Aorta (tissue), 5 donors: Measurements from ENCODE around the gene AAR2. TPM values are rescaled to one million over a fixed set of nuclear protein-coding genes. Genes with fewer than 3 reads are reported as not detected.
A peak's percentile ranks its signal among the peaks of the same experiment; 100 is the strongest.

Experiments used
- ATAC-seq: fragments of 200-7000 bp; cut with Tn5 transposase; one replicate; pipeline ENCODE4 v1.9.1; 2022; ENCODE audit warnings: moderate library complexity; ENCODE audit not compliant: low FRiP score
- DNase-seq, 2 donors: peaks; one replicate each; pipeline ENCODE4 v3.0.0-alpha.2; 2020
- H3K27ac ChIP-seq, 2 donors: one replicate each; pipeline ENCODE4 v1.5.1; 2013; ENCODE audit warnings: low read length in 2 of 2, mild to moderate bottlenecking in 2 of 2, moderate library complexity in 2 of 2, control low read depth in 1 of 2, inconsistent platforms in 1 of 2, low read depth in 1 of 2
- H3K27me3 ChIP-seq, 2 donors: one replicate each; pipeline ENCODE4 v1.6.1; 2013; ENCODE audit warnings: control low read depth in 1 of 2, low read length in 1 of 2, mild to moderate bottlenecking in 1 of 2, moderate library complexity in 1 of 2; ENCODE audit not compliant: insufficient read depth in 2 of 2, control insufficient read depth in 1 of 2
- H3K36me3 ChIP-seq, 2 donors: one replicate each; pipeline ENCODE4 v1.6.1; 2013; ENCODE audit warnings: control low read depth in 1 of 2, low read length in 1 of 2, mild to moderate bottlenecking in 1 of 2; ENCODE audit not compliant: insufficient read depth in 2 of 2, control insufficient read depth in 1 of 2
- H3K4me1 ChIP-seq, 2 donors: one replicate each; pipeline ENCODE4 v1.6.1; 2013; ENCODE audit warnings: low read length in 2 of 2, control low read depth in 1 of 2, mild to moderate bottlenecking in 1 of 2, moderate library complexity in 1 of 2; ENCODE audit not compliant: insufficient read depth in 2 of 2, control insufficient read depth in 1 of 2
- H3K4me3 ChIP-seq, 2 donors: one replicate each; pipeline ENCODE4 v1.5.1; 2013; ENCODE audit warnings: low read length in 2 of 2, control low read depth in 1 of 2, mild to moderate bottlenecking in 1 of 2
- H3K9me3 ChIP-seq: one replicate; pipeline ENCODE4 v1.6.1; 2013; ENCODE audit warnings: mild to moderate bottlenecking, low read length; ENCODE audit not compliant: control insufficient read depth
- WGBS, 2 donors: extraction: QIAGEN DNeasy Blood & Tissue Kit; methylation state at CpG; one replicate each; pipeline ENCODE4 v1.1.7; 2013; 5-methylcytosine and 5-hydroxymethylcytosine counted together
- intact Hi-C, 2 donors: fragments of 100-400 bp; cut with DNase I; formaldehyde crosslinking; loops; one replicate each; pipeline versions ENCODE4 v1.14.2 to v1.15.0; 2022
- polyA plus RNA-seq, 2 donors: library from polyadenylated mRNA; stranded (reverse); fragments of 200-250 nt; gene quantifications; one replicate each; pipeline ENCODE4 v1.2.3, GENCODE V29; 2013
- total RNA-seq, 2 donors: library from RNA; stranded (reverse); fragmentation: NEBNext Ultra II Directional; extraction: Animal tissue kit (Norgen Biotek cat#: 25700); gene quantifications; one replicate each; pipeline ENCODE4 v1.2.1, GENCODE V29; 2021
- donor health status: healthy with polysubstance abuse.
- donor health status: Bipolar disorder and iron deficiency.
- donor health status: DM: no; HTN: no; CAD: no.
- donor health status: DM: no; HTN: no; CAD: no.
- donor health status: DM: yes; HTN: yes; CAD: no.

Gene AAR2
- total and polyA plus RNA-seq, 4 donors: 7.9 to 23.9 (median 19.7) TPM

- H3K27me3 ChIP-seq: no peaks in the 10 kb centered on the region
- intact Hi-C loops: no loop called here
- DNase-seq (peak in 1 of 2 donors; percentile 44), ATAC-seq (no peak)
- no peak overlapping the region for H3K4me3 ChIP-seq
- H3K9me3 ChIP-seq: no peaks in the 10 kb centered on the region
- H3K4me1 ChIP-seq: no peaks in the 10 kb centered on the region
- WGBS, 2 donors: 51 to 56% methylated on average over 16 of the region's 16 CpGs
- H3K27ac ChIP-seq: no peak overlapping the region
- H3K36me3 ChIP-seq: peaks cover 0 to 1% of the 10 kb centered on the region in 2 donors
Observed at GRCh38 chr20:36259177-36260061, 23.1 kb downstream of the AAR2 start.

- intact Hi-C loops: no loop called here
- Histone ChIP-seq H3K27ac (no peak overlapping the region), H3K4me3 (no peak overlapping the region), H3K27me3 (no peaks in the 10 kb centered on the region), H3K9me3 (no peaks in the 10 kb centered on the region), H3K4me1 (no peaks in the 10 kb centered on the region), H3K36me3 (peaks cover 0 to 1% of the 10 kb centered on the region in 2 donors)
- ATAC-seq: no peak
- WGBS, 2 donors: 64% methylated on average over 7 of the region's 7 CpGs
- DNase-seq: no peak
Observed at GRCh38 chr20:36260316-36260715, 24.0 kb downstream of the AAR2 start.

- H3K27me3 ChIP-seq: no peaks in the 10 kb centered on the region
- WGBS, 2 donors: 85 to 87% methylated on average over 12 of the region's 12 CpGs
- H3K27ac ChIP-seq: no peak overlapping the region
- H3K4me1 ChIP-seq: no peaks in the 10 kb centered on the region
- H3K4me3 ChIP-seq: no peak overlapping the region
- H3K36me3 ChIP-seq: peaks cover 0 to under 1% of the 10 kb centered on the region in 2 donors
- DNase-seq: peak in 1 of 2 donors; percentile 51
- H3K9me3 ChIP-seq: no peaks in the 10 kb centered on the region
- ATAC-seq: no peak
- intact Hi-C loops: no loop called here
Observed at GRCh38 chr20:36261389-36262105, 25.3 kb downstream of the AAR2 start.

GRCh38 chr20:36262440-36262839, 26.2 kb downstream of the AAR2 start:
- Histone ChIP-seq H3K4me1 (no peaks in the 10 kb centered on the region), H3K27ac (no peak overlapping the region), H3K27me3 (no peaks in the 10 kb centered on the region), H3K36me3 (no peaks in the 10 kb centered on the region), H3K4me3 (no peak overlapping the region), H3K9me3 (no peaks in the 10 kb centered on the region)
- intact Hi-C loops: no loop called here
- WGBS, 2 donors: 85 to 91% methylated on average over 12 of the region's 12 CpGs
- DNase-seq (no peak), ATAC-seq (no peak)

- Histone ChIP-seq H3K27me3 (no peaks in the 10 kb centered on the region), H3K27ac (no peak overlapping the region), H3K9me3 (no peaks in the 10 kb centered on the region), H3K36me3 (no peaks in the 10 kb centered on the region), H3K4me3 (no peak overlapping the region), H3K4me1 (no peaks in the 10 kb centered on the region)
- intact Hi-C loops: no loop called here
- DNase-seq (no peak), ATAC-seq (no peak)
- WGBS, 2 donors: 91% methylated on average over 20 of the region's 20 CpGs
Observed at GRCh38 chr20:36264426-36265246, 28.4 kb downstream of the AAR2 start.

GRCh38 chr20:36266189-36266588, 29.9 kb downstream of the AAR2 start:
- WGBS, 2 donors: 88% methylated on average over 6 of the region's 6 CpGs
- Histone ChIP-seq H3K36me3 (no peaks in the 10 kb centered on the region), H3K9me3 (no peaks in the 10 kb centered on the region), H3K4me1 (no peaks in the 10 kb centered on the region), H3K4me3 (no peak overlapping the region), H3K27ac (no peak overlapping the region), H3K27me3 (no peaks in the 10 kb centered on the region)
- intact Hi-C loops: no loop called here
- DNase-seq (peak in 1 of 2 donors; percentile 44), ATAC-seq (peak; percentile 37)

- intact Hi-C loops: no loop called here
- no peaks in the 10 kb centered on the region for H3K4me1 ChIP-seq
- no peak overlapping the region for H3K4me3 ChIP-seq
- ATAC-seq (no peak), DNase-seq (peak in 1 of 2 donors; percentile 66)
- 75 to 77% methylated on average over 23 to 24 of the region's 24 CpGs for WGBS, 2 donors
- H3K9me3 ChIP-seq: no peaks in the 10 kb centered on the region
- H3K36me3 ChIP-seq: no peaks in the 10 kb centered on the region
- no peaks in the 10 kb centered on the region for H3K27me3 ChIP-seq
- no peak overlapping the region for H3K27ac ChIP-seq
Observed at GRCh38 chr20:36267605-36268381, 31.5 kb downstream of the AAR2 start.
